IMR-90 (cell line): ENCODE results near the gene TAGLN2. TPM values are rescaled to one million over a fixed set of nuclear protein-coding genes. Genes with fewer than 3 reads are reported as not detected.

Source experiments
- ATAC-seq: fragments of 200-7000 bp; cut with Tn5 transposase; 2 replicates; pipeline ENCODE4 v1.9.1; 2020; ENCODE audit warnings: low read depth, mild to moderate bottlenecking, moderate library complexity
- BruUV-seq: library from RNA; stranded (reverse); fragments of 400-500 nt; replicated peaks from 2 replicates; lab custom pipeline; 2021; lab: Mats Ljungman, UMichigan
- CTCF ChIA-PET: fragments of 300-600 bp; formaldehyde crosslinking; extraction: SDS; loops from one replicate; lab custom pipeline; 2021; ENCODE audit warnings: antibody characterized with exemption; lab: Yijun Ruan, JAX
- POLR2A ChIA-PET: fragments of 300-600 bp; sonication (Branson Sonifier 250); formaldehyde crosslinking; loops from one replicate; lab custom pipeline; 2022; ENCODE audit warnings: antibody characterized with exemption; ENCODE audit not compliant: unreplicated experiment; lab: Charles Lee
- DNase-seq: peaks from one replicate; pipeline ENCODE4 v3.0.0; 2013
- H2AFZ ChIP-seq: replicated peaks from 2 replicates; pipeline ENCODE3; 2013; ENCODE audit warnings: low read length, mild to moderate bottlenecking; ENCODE audit not compliant: poor library complexity
- H2AK5ac ChIP-seq: 2 replicates; pipeline ENCODE4 v1.6.1; 2013; ENCODE audit warnings: low read depth, low read length, inconsistent platforms
- H2AK9ac ChIP-seq: replicated peaks from 2 replicates; pipeline ENCODE3; 2013; ENCODE audit warnings: mild to moderate bottlenecking, low read depth, low read length, moderate library complexity; ENCODE audit not compliant: poor library complexity
- H2BK120ac ChIP-seq: 2 replicates; pipeline ENCODE4 v1.6.1; 2013; ENCODE audit warnings: low read depth, low read length, inconsistent platforms
- H2BK15ac ChIP-seq: 3 replicates; pipeline ENCODE4 v1.6.1; 2013; ENCODE audit warnings: low read depth, low read length, inconsistent platforms
- H2BK20ac ChIP-seq: 2 replicates; pipeline ENCODE4 v1.6.1; 2013; ENCODE audit warnings: low read depth, mild to moderate bottlenecking, inconsistent platforms, low read length, moderate library complexity
- H2BK5ac ChIP-seq: 2 replicates; pipeline ENCODE4 v1.6.1; 2013; ENCODE audit warnings: mild to moderate bottlenecking, low read depth, low read length, inconsistent platforms; ENCODE audit not compliant: poor library complexity, severe bottlenecking
- H3K14ac ChIP-seq: replicated peaks from 2 replicates; pipeline ENCODE4 v1.6.1; 2013; ENCODE audit warnings: low read depth, low read length, inconsistent platforms
- H3K18ac ChIP-seq: 2 replicates; pipeline ENCODE4 v1.6.1; 2013; ENCODE audit warnings: low read depth, low read length, control low read depth
- H3K23ac ChIP-seq: 2 replicates; pipeline ENCODE4 v1.6.1; 2013; ENCODE audit warnings: low read depth, low read length, inconsistent platforms
- H3K27ac ChIP-seq: 2 replicates; pipeline ENCODE4 v1.5.1; 2013; ENCODE audit warnings: mild to moderate bottlenecking, control low read depth, low read length; ENCODE audit not compliant: insufficient read depth
- H3K27me3 ChIP-seq: 2 replicates; pipeline ENCODE4 v1.6.1; 2013; ENCODE audit warnings: low read length; ENCODE audit not compliant: control insufficient read depth, insufficient read depth
- H3K36me3 ChIP-seq: 2 replicates; pipeline ENCODE4 v1.6.1; 2013; ENCODE audit warnings: low read length, mixed read lengths; ENCODE audit not compliant: control insufficient read depth, insufficient read depth
- H3K4ac ChIP-seq: 2 replicates; pipeline ENCODE4 v1.6.1; 2013; ENCODE audit warnings: low read depth, low read length, inconsistent platforms
- H3K4me1 ChIP-seq: 2 replicates; pipeline ENCODE4 v1.6.1; 2013; ENCODE audit warnings: low read length, mixed read lengths; ENCODE audit not compliant: control insufficient read depth, insufficient read depth
- H3K4me2 ChIP-seq: 2 replicates; pipeline ENCODE4 v1.6.1; 2013; ENCODE audit warnings: low read depth, mild to moderate bottlenecking, control low read depth, low read length, moderate library complexity
- H3K4me3 ChIP-seq: 2 replicates; pipeline ENCODE4 v1.5.1; 2013; ENCODE audit warnings: low read depth, mild to moderate bottlenecking, control low read depth, low read length, moderate library complexity; ENCODE audit not compliant: insufficient read depth
- H3K56ac ChIP-seq: 2 replicates; pipeline ENCODE4 v1.6.1; 2013; ENCODE audit warnings: low read length, inconsistent platforms; ENCODE audit not compliant: insufficient read depth; ENCODE audit errors: extremely low read depth
- H3K79me1 ChIP-seq, 2 experiments: 2 replicates each; pipeline ENCODE4 v1.6.1; 2013; ENCODE audit warnings: low read length in 2 of 2, inconsistent platforms in 1 of 2, low read depth in 1 of 2
- H3K9ac ChIP-seq: 2 replicates; pipeline ENCODE4 v1.6.1; 2013; ENCODE audit warnings: low read depth, low read length, control low read depth
- H3K9me1 ChIP-seq: 2 replicates; pipeline ENCODE4 v1.6.1; 2013; ENCODE audit warnings: low read length, inconsistent platforms; ENCODE audit not compliant: insufficient read depth
- H3K9me3 ChIP-seq: 2 replicates; pipeline ENCODE4 v1.6.1; 2013; ENCODE audit warnings: low read length; ENCODE audit not compliant: control insufficient read depth, insufficient read depth
- H4K20me1 ChIP-seq: 2 replicates; pipeline ENCODE4 v1.6.1; 2013; ENCODE audit warnings: low read length, inconsistent platforms; ENCODE audit not compliant: insufficient read depth
- H4K5ac ChIP-seq: 2 replicates; pipeline ENCODE4 v1.6.1; 2013; ENCODE audit warnings: mild to moderate bottlenecking, low read depth, low read length, control low read depth
- H4K8ac ChIP-seq, 2 experiments: 2 replicates each; pipeline ENCODE4 v1.6.1; 2013; ENCODE audit warnings: low read depth in 2 of 2, low read length in 2 of 2, control low read depth in 1 of 2, inconsistent platforms in 1 of 2
- H4K91ac ChIP-seq: 2 replicates; pipeline ENCODE4 v1.6.1; 2013; ENCODE audit warnings: low read depth, low read length, inconsistent platforms; ENCODE audit not compliant: insufficient read depth
- CHD1 ChIP-seq: IDR thresholded peaks from 2 replicates; pipeline ENCODE4 v1.6.1; 2012; ENCODE audit warnings: low read depth, low read length, improper control_type of control experiment
- FOS ChIP-seq: fragments of 150-350 bp; IDR thresholded peaks from 2 replicates; pipeline ENCODE4 v1.6.1; 2016; ENCODE audit warnings: low read depth, low read length
- MAFK ChIP-seq: IDR thresholded peaks from 2 replicates; pipeline ENCODE4 v1.6.1; 2012; ENCODE audit warnings: low read depth, low read length, improper control_type of control experiment
- MAZ ChIP-seq: IDR thresholded peaks from 2 replicates; pipeline ENCODE4 v1.6.1; 2012; ENCODE audit warnings: low read depth, mild to moderate bottlenecking, low read length, improper control_type of control experiment, moderate library complexity, borderline replicate concordance
- MXI1 ChIP-seq: IDR thresholded peaks from 2 replicates; pipeline ENCODE4 v1.6.1; 2012; ENCODE audit warnings: low read depth, mild to moderate bottlenecking, low read length, moderate library complexity, borderline replicate concordance
- POLR2A ChIP-seq: IDR thresholded peaks from 2 replicates; pipeline ENCODE4 v1.6.1; 2012; ENCODE audit warnings: mild to moderate bottlenecking, low read depth, low read length
- RCOR1 ChIP-seq: IDR thresholded peaks from 2 replicates; pipeline ENCODE4 v1.6.1; 2012; ENCODE audit warnings: mild to moderate bottlenecking, low read length, improper control_type of control experiment; ENCODE audit not compliant: insufficient replicate concordance
- WGBS, 2 experiments: methylation state at CpG; one replicate each; pipeline versions ENCODE4 v1.1.5 to v1.1.7; 2013; ENCODE audit warnings: missing lambda C conversion rate in 2 of 2; ENCODE audit not compliant: insufficient read length in 1 of 2; ENCODE audit errors: extremely low coverage in 2 of 2; 5-methylcytosine and 5-hydroxymethylcytosine counted together
- dilution Hi-C: fragments of 300-500 bp; cut with HindIII; formaldehyde crosslinking; loops from one replicate; pipeline ENCODE4 v1.14.3; 2018; ENCODE audit warnings: low sequenced_read_pairs; ENCODE audit not compliant: unreplicated experiment
- in situ Hi-C: fragments of 300-500 bp; cut with MboI; formaldehyde crosslinking; loops from 3 replicates; pipeline ENCODE4 v1.14.3; 2019; ENCODE audit warnings: low sequenced_read_pairs, inconsistent platforms, mixed read lengths
- intact Hi-C: fragments of 100-400 bp; cut with micrococcal nuclease; formaldehyde crosslinking; loops from 2 replicates; pipeline ENCODE4 v1.10.0; 2022
- polyA plus RNA-seq, 3 experiments: library from polyadenylated mRNA; depleted of rRNA; stranded (reverse); fragments of >200 nt; gene quantifications; 2 replicates each; pipeline ENCODE4 v1.2.3, GENCODE V29; 2012; ENCODE audit warnings: low replicate concordance in 1 of 3
- total RNA-seq: library from RNA; depleted of rRNA; stranded (reverse); fragments of >200 nt; gene quantifications from 2 replicates; pipeline ENCODE4 v1.2.3, GENCODE V29; 2012
- TF ChIP-seq, protein P1 (sequence below): fragments of 150-350 bp; IDR thresholded peaks from 2 replicates; pipeline ENCODE4 v1.6.1; 2017; ENCODE audit warnings: mild to moderate bottlenecking, antibody characterized with exemption, low read length, low read depth
- TF ChIP-seq, protein P2 (sequence below): fragments of 150-350 bp; IDR thresholded peaks from 2 replicates; pipeline ENCODE4 v1.6.1; 2016; ENCODE audit warnings: low read depth, mild to moderate bottlenecking, low read length, moderate library complexity, borderline replicate concordance

TAGLN2 gene
- total and polyA plus RNA-seq, 2 of the 4 experiments (the other 2 are of a cell fraction): 440 to 634 TPM

DNA sequence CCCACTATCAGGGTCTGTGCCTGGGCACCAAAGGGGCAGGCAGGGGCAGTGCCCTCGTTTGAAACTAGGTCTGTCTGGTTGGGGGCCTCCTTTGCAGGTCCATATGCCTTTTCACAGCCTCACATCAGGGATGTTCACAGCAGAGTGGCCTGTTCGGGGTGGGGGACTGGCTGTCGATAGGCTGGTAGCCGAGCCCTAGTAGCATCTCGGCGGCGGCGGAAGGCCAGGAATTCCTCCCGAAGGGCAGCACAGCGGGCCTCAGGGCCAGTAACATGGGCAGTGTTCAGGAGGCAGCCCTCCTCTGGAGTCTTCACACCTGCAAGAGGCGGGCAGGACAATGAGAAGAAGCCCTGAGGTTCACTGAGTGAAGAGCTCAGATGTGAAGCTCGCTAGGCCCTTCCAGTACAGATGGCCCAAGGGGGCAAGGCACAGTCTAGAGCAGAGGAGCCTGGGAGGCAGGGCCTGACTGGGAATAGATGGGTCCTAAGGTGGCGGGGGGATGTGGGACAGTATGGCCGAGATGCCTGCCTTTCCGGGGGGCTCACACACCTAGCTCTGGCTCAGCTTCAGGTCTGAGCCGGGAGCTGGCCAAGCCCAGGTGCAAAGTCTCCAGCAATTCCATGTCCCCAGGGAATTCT, 2.0 kb upstream of the TAGLN2 start (continued):
- no peak for TF ChIP-seq RCOR1

DNA sequence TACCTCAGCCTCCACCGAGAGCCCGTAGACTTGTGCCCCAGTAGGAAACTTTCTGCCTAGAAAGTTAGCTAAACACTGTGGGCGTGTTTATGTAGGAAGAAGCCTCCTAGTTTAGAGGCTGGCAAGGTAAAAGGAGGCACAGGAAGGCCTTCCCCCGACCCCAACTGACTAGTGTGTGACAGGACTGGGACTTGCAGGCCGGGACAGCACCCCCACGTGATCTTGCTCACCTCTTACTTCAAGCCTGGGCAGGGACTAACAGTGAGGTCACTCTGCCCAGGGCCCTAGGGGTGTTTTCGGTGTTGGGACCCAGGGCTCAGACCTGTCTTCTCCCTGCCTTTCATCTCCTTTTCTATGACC, 392 bp upstream of the TAGLN2 start:
- peak overlapping the region; percentile 68 for H3K9ac ChIP-seq
- H2BK5ac ChIP-seq: peak overlapping the region; percentile 23
- H2AFZ ChIP-seq: peak overlapping the region; percentile 84
- TF ChIP-seq MXI1: no peak
- no peak for TF ChIP-seq FOS
- TF ChIP-seq, protein P1, sequence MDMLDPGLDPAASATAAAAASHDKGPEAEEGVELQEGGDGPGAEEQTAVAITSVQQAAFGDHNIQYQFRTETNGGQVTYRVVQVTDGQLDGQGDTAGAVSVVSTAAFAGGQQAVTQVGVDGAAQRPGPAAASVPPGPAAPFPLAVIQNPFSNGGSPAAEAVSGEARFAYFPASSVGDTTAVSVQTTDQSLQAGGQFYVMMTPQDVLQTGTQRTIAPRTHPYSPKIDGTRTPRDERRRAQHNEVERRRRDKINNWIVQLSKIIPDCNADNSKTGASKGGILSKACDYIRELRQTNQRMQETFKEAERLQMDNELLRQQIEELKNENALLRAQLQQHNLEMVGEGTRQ: peak; percentile 73
- TF ChIP-seq, protein P2, sequence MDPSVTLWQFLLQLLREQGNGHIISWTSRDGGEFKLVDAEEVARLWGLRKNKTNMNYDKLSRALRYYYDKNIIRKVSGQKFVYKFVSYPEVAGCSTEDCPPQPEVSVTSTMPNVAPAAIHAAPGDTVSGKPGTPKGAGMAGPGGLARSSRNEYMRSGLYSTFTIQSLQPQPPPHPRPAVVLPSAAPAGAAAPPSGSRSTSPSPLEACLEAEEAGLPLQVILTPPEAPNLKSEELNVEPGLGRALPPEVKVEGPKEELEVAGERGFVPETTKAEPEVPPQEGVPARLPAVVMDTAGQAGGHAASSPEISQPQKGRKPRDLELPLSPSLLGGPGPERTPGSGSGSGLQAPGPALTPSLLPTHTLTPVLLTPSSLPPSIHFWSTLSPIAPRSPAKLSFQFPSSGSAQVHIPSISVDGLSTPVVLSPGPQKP: no peak
- TF ChIP-seq CHD1: no peak
- no peak for TF ChIP-seq MAZ
- TF ChIP-seq MAFK: no peak
- no peak for TF ChIP-seq POLR2A
- TF ChIP-seq RCOR1: no peak
- peak overlapping the region; percentile 40 for H3K27ac ChIP-seq
- BruUV-seq: no TSS peak
- ChIA-PET CTCF (interaction anchor here (0.8 to 1.5 kb wide), 3 partner anchors 10 to 81 kb away, joined by 3 read pairs; no protein-coding TSS in a partner anchor), POLR2A (interaction anchor here (0.6 kb wide), 1 partner anchor 712 kb away, joined by 4 read pairs; no protein-coding TSS in a partner anchor)
- peak overlapping the region; percentile 46 for H3K23ac ChIP-seq
- H3K4me3 ChIP-seq: peak overlapping the region; percentile 83
- H3K56ac ChIP-seq: peak overlapping the region; percentile 69; the same call in 1 of the 2 replicates
- H3K9me3 ChIP-seq: no peaks in the 10 kb centered on the region
- peak overlapping the region; percentile 57 for H3K18ac ChIP-seq
- peaks cover 10% of the 10 kb centered on the region; the same call in 1 of the 2 replicates for H3K9me1 ChIP-seq
- peaks cover 0 to 35% of the 10 kb centered on the region in 2 experiments; a peak in 2 of 4 replicates for H3K79me1 ChIP-seq
- peak overlapping the region; percentile 77; the same call in 1 of the 2 replicates for H3K14ac ChIP-seq
- peak overlapping the region; percentile 3; the same call in 1 of the 2 replicates for H2AK5ac ChIP-seq
- DNase-seq (no peak), ATAC-seq (no peak)
- 0 out of 2 replicates have a peak, but pooled peaks cover 5% of the 10 kb centered on the region for H3K36me3 ChIP-seq
- peak overlapping the region; percentile 54 for H4K91ac ChIP-seq
- peak overlapping the region; percentile 72 for H3K4me2 ChIP-seq
- no peaks in the 10 kb centered on the region; the same call in 1 of the 2 replicates for H3K27me3 ChIP-seq
- peak overlapping the region; percentile 46 to 68 for H4K8ac ChIP-seq
- dilution Hi-C loops (no loop called here), in situ Hi-C loops (no loop called here), intact Hi-C loops (loop anchor here (1.0 to 10.0 kb wide), 4 partner anchors 35 to 289 kb away; partner anchors contain the start of gene DUSP23)
- H2AK9ac ChIP-seq: peak overlapping the region; percentile 43
- H2BK120ac ChIP-seq: peak overlapping the region; percentile 54
- H3K4ac ChIP-seq: peak overlapping the region; percentile 61
- peak overlapping the region; percentile 54 for H2BK20ac ChIP-seq
- WGBS, 2 experiments: 0% methylated on average over 2 of the region's 7 CpGs; no CpG with 5 or more reads in 1 of the 2 experiments
- H4K20me1 ChIP-seq: peaks cover 33% of the 10 kb centered on the region
- peak overlapping the region; percentile 37; the same call in 2 of the 3 replicates for H2BK15ac ChIP-seq
- peaks cover 15% of the 10 kb centered on the region for H3K4me1 ChIP-seq
- peak overlapping the region; percentile 31 for H4K5ac ChIP-seq
